Kidney epithelial cell (primary cell): ENCODE measurements around the gene GID8. TPM values are rescaled to one million over a fixed set of nuclear protein-coding genes. Genes with fewer than 3 reads are reported as not detected.

Source experiments
- DNase-seq: peaks from one replicate; pipeline ENCODE4 v3.0.0-alpha.2; 2010; ENCODE audit warnings: low read depth
- H3K27me3 ChIP-seq: 2 replicates; pipeline ENCODE4 v1.6.0; 2011; ENCODE audit warnings: low read length; ENCODE audit not compliant: control insufficient read depth, insufficient read depth
- H3K36me3 ChIP-seq: 2 replicates; pipeline ENCODE4 v1.5.1; 2011; ENCODE audit warnings: low read length; ENCODE audit not compliant: control insufficient read depth, insufficient read depth
- H3K4me3 ChIP-seq: 2 replicates; pipeline ENCODE4 v1.5.1; 2011; ENCODE audit warnings: low read depth, mild to moderate bottlenecking, control low read depth, low read length
- total RNA-seq: library from RNA; depleted of rRNA; stranded (reverse); fragments of >200 nt; gene quantifications from 2 replicates; pipeline ENCODE4 v1.2.3, GENCODE V29; 2015
- TF ChIP-seq, protein P1 (sequence below): IDR thresholded peaks from 2 replicates; pipeline ENCODE4 v1.5.1; 2011; ENCODE audit warnings: mild to moderate bottlenecking, moderate library complexity, low read length, control low read depth, inconsistent platforms; ENCODE audit not compliant: insufficient read depth, poor library complexity, severe bottlenecking

Gene GID8
- total RNA-seq, 1 donor from 2014 or later, result 32.9 TPM

GRCh38 chr20:62940875-62941274, 2.9 kb downstream of the GID8 start:
- TF ChIP-seq, protein P1, sequence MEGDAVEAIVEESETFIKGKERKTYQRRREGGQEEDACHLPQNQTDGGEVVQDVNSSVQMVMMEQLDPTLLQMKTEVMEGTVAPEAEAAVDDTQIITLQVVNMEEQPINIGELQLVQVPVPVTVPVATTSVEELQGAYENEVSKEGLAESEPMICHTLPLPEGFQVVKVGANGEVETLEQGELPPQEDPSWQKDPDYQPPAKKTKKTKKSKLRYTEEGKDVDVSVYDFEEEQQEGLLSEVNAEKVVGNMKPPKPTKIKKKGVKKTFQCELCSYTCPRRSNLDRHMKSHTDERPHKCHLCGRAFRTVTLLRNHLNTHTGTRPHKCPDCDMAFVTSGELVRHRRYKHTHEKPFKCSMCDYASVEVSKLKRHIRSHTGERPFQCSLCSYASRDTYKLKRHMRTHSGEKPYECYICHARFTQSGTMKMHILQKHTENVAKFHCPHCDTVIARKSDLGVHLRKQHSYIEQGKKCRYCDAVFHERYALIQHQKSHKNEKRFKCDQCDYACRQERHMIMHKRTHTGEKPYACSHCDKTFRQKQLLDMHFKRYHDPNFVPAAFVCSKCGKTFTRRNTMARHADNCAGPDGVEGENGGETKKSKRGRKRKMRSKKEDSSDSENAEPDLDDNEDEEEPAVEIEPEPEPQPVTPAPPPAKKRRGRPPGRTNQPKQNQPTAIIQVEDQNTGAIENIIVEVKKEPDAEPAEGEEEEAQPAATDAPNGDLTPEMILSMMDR, result no peak
- Histone ChIP-seq H3K27me3 (no peaks in the 10 kb centered on the region), H3K4me3 (no peak overlapping the region), H3K36me3 (peaks cover 4% of the 10 kb centered on the region)
- no peak for DNase-seq

DNA sequence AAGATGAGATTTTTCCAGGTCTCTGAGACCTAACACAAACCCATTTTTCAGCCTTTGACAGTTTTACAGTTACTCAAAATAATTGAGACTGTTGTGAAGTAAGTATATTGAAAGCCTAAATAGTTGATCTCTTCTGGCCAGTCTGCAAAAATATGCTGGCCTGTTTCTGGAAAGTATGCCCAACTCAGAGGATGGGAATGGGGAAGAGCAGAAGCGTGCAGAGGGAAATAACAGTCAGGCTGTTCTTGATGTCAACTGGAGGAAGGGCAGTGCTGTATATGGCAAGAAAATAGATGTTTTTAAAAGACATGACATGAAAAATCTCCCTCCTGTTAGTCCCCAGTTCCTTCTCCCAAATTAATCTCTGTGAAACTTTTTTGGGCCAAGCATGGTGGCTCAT, 3.8 kb downstream of the GID8 start:
- Histone ChIP-seq H3K4me3 (no peak overlapping the region), H3K27me3 (no peaks in the 10 kb centered on the region), H3K36me3 (peaks cover 5% of the 10 kb centered on the region)
- TF ChIP-seq, protein P1, result no peak
- DNase-seq, result no peak

- no peaks in the 10 kb centered on the region for H3K27me3 ChIP-seq
- H3K4me3 ChIP-seq, result no peak overlapping the region
- TF ChIP-seq, protein P1, result no peak
- H3K36me3 ChIP-seq, result peaks cover 8% of the 10 kb centered on the region
- no peak for DNase-seq
Observed at GRCh38 chr20:62942456-62942855, 4.5 kb downstream of the GID8 start.

- Histone ChIP-seq H3K4me3 (no peak overlapping the region), H3K36me3 (peaks cover 8% of the 10 kb centered on the region), H3K27me3 (no peaks in the 10 kb centered on the region)
- no peak for DNase-seq
- TF ChIP-seq, protein P1, result no peak
Observed at GRCh38 chr20:62943396-62943795, 5.4 kb downstream of the GID8 start.

DNA sequence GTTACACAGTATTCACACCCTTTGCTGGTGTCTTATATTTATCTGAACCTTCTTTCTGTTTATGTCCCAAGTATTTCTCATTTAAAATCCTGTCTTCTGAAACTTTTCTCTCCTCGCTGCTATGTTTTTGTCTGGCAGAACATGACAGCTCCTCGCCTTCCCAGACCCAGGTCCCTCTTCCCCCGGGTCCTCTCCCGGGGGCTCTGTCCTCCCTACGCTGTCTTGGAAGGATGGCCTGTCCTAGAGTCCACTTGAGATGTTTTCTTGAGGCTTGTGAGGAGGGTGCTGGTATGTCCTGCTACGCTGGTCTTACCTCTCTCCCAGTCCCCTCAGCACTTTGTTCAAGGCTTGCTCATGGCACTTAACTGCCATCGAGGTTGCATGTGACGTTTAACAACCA, 6.2 kb downstream of the GID8 start:
- Histone ChIP-seq H3K27me3 (no peaks in the 10 kb centered on the region), H3K36me3 (peaks cover 8% of the 10 kb centered on the region), H3K4me3 (no peak overlapping the region)
- TF ChIP-seq, protein P1, result no peak
- DNase-seq, result no peak

DNA sequence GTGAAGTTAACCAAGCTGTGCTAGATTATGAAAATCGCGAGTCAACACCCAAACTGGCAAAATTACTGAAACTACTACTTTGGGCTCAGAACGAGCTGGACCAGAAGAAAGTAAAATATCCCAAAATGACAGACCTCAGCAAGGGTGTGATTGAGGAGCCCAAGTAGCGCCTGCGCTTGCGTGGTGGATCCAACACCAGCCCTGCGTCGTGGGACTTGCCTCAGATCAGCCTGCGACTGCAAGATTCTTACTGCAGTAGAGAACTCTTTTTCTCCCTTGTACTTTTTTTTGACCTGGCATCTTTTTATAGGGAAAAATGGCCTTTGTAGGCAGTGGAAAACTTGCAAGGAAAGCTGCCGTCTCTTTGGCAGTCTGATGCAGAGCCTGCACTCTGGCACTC, 6.8 kb downstream of the GID8 start:
- DNase-seq, result no peak
- H3K36me3 ChIP-seq, result peaks cover 8% of the 10 kb centered on the region
- H3K4me3 ChIP-seq, result no peak overlapping the region
- TF ChIP-seq, protein P1, result no peak
- H3K27me3 ChIP-seq, result no peaks in the 10 kb centered on the region
